Kidney (tissue), 14 donors: ENCODE data around the gene MAML3. TPM values are rescaled to one million over a fixed set of nuclear protein-coding genes. Genes with fewer than 3 reads are reported as not detected.

Source experiments
- DNase-seq, 5 donors: peaks; one replicate each; pipeline ENCODE4 v3.0.0-alpha.2; 2013 to 2020
- FAIRE-seq: peaks from 2 replicates; lab custom pipeline; 2012; peaks lifted over from hg19 to GRCh38; lab: Jason Lieb, UNC
- H3K27ac ChIP-seq, 2 donors: one replicate each; pipeline ENCODE4 v1.7.0; 2013; ENCODE audit warnings: low read depth in 2 of 2, low read length in 2 of 2, inconsistent platforms in 1 of 2
- H3K27me3 ChIP-seq: one replicate; pipeline ENCODE4 v1.7.1; 2013; ENCODE audit warnings: low read length, inconsistent platforms; ENCODE audit not compliant: control insufficient read depth, insufficient read depth
- H3K36me3 ChIP-seq, 3 donors: one replicate each; pipeline versions ENCODE4 v1.7.0 to v1.7.1; 2013; ENCODE audit warnings: low read length in 3 of 3, control low read depth in 1 of 3, inconsistent platforms in 1 of 3; ENCODE audit not compliant: insufficient read depth in 3 of 3, control insufficient read depth in 2 of 3
- H3K4me1 ChIP-seq, 3 donors: one replicate each; pipeline versions ENCODE4 v1.7.0 to v1.7.1; 2013; ENCODE audit warnings: low read length in 3 of 3, inconsistent platforms in 1 of 3, low read depth in 1 of 3; ENCODE audit not compliant: control insufficient read depth in 2 of 3, insufficient read depth in 2 of 3
- H3K4me3 ChIP-seq, 3 donors: one replicate each; pipeline versions ENCODE4 v1.7.0 to v1.8.1; 2013; ENCODE audit warnings: low read length in 3 of 3, control low read depth in 1 of 3, inconsistent platforms in 1 of 3
- H3K9ac ChIP-seq, 3 donors: one replicate each; pipeline versions ENCODE4 v1.7.0 to v1.7.1; 2013; ENCODE audit warnings: low read length in 3 of 3, control low read depth in 1 of 3, inconsistent platforms in 1 of 3
- H3K9me3 ChIP-seq, 3 donors: one replicate each; pipeline versions ENCODE4 v1.7.0 to v1.7.1; 2013; ENCODE audit warnings: low read length in 3 of 3, control low read depth in 1 of 3, inconsistent platforms in 1 of 3; ENCODE audit not compliant: control insufficient read depth in 2 of 3, insufficient read depth in 1 of 3
- intact Hi-C: fragments of 100-400 bp; cut with DNase I; formaldehyde crosslinking; loops from one replicate; pipeline ENCODE4 v1.11.1; 2022
- polyA plus RNA-seq: library from polyadenylated mRNA; stranded (reverse); fragments of 350-450 nt; fragmentation: Illumina TruSeq; extraction: RNeasy Lipid Tissue Mini Kit (QIAGEN cat#74804); gene quantifications from one replicate; pipeline ENCODE4 v1.2.3, GENCODE V29; 2014; ENCODE audit warnings: low read depth, low replicate concordance; ENCODE audit not compliant: insufficient read depth
- total RNA-seq: library from RNA; stranded (reverse); fragmentation: NEBNext Ultra II Directional; extraction: Animal tissue kit (Norgen Biotek cat#: 25700); gene quantifications from one replicate; pipeline ENCODE4 v1.2.1, GENCODE V29; 2021
- TF ChIP-seq, protein P1 (sequence below): IDR thresholded peaks from 3 replicates; pipeline ENCODE4 v1.5.1; 2012; ENCODE audit warnings: mild to moderate bottlenecking, moderate library complexity, borderline replicate concordance; ENCODE audit not compliant: insufficient read depth; ENCODE audit errors: extremely low read depth
- donor health status: control.
- donor health status: control.
- donor health status: control.
- donor health status: control.
- donor health status: control.
- donor health status: DM: yes; HTN: yes; CAD: no.
- donor health status: Normal renal cell carcinoma (clear cell type).

The MAML3 gene
- total and polyA plus RNA-seq, 2 donors from 2014 or later = 1.4 to 10.4 TPM

DNA sequence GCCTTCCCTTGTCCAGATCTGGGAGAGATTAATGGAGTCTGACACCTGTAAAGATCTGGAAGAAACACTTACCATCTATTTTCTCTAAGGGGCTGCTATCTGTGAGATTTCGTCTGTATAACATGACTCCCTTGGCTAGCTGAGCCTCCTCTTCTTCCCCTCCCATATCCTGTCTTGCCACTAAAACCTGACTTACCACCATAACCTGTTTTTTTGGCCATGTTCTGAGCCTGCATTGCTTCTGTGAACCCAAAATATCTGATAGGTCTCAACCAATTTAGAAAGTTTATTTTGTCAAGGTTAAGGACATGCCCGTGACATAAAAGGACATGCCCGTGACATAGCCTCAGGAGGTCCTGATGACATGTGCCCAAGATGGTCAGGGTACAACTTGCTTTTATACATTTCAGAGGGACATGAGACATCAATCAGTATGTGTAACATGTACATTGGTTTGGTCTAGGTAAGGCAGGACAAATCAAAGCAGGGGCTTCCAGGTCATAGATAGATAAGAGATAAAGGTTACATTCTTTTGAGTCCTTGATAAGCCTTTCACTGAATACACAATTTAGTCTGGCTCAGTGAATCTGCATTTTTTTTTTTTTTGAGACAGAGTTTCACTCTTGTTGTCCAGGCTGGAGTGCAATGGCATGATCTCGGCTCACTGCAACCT lies 476.9 kb downstream of the MAML3 start:
- intact Hi-C loops = no loop called here
- TF ChIP-seq, protein P1, sequence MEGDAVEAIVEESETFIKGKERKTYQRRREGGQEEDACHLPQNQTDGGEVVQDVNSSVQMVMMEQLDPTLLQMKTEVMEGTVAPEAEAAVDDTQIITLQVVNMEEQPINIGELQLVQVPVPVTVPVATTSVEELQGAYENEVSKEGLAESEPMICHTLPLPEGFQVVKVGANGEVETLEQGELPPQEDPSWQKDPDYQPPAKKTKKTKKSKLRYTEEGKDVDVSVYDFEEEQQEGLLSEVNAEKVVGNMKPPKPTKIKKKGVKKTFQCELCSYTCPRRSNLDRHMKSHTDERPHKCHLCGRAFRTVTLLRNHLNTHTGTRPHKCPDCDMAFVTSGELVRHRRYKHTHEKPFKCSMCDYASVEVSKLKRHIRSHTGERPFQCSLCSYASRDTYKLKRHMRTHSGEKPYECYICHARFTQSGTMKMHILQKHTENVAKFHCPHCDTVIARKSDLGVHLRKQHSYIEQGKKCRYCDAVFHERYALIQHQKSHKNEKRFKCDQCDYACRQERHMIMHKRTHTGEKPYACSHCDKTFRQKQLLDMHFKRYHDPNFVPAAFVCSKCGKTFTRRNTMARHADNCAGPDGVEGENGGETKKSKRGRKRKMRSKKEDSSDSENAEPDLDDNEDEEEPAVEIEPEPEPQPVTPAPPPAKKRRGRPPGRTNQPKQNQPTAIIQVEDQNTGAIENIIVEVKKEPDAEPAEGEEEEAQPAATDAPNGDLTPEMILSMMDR = no peak
- H3K9ac ChIP-seq = no peak overlapping the region
- H3K36me3 ChIP-seq = peaks cover 0 to 14% (median 6%) of the 10 kb centered on the region in 3 donors
- no peak overlapping the region for H3K4me3 ChIP-seq
- H3K27me3 ChIP-seq = no peaks in the 10 kb centered on the region
- DNase-seq = no peak
- no peaks in the 10 kb centered on the region for H3K9me3 ChIP-seq
- no peak for FAIRE-seq
- no peaks in the 10 kb centered on the region for H3K4me1 ChIP-seq
- no peak overlapping the region for H3K27ac ChIP-seq

DNA sequence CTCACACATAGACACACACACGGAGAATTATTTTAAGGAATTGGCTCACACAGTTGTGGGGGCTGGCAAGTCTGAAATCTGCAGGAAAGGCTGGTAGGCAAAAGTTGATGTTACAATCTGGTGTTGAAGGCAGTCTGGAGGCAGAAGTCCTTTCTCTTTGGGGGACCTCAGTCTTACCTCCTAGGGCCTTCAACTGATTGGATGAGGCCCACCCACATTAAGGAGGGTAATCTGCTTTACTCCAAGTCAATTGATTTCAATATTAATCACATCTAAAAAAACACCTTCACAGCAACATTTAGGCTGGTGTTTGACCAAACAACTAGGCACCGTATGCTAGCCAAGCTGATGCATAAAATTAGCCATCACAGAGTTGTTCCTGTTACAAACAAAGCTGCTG lies 477.6 kb downstream of the MAML3 start:
- no peak overlapping the region for H3K27ac ChIP-seq

DNA sequence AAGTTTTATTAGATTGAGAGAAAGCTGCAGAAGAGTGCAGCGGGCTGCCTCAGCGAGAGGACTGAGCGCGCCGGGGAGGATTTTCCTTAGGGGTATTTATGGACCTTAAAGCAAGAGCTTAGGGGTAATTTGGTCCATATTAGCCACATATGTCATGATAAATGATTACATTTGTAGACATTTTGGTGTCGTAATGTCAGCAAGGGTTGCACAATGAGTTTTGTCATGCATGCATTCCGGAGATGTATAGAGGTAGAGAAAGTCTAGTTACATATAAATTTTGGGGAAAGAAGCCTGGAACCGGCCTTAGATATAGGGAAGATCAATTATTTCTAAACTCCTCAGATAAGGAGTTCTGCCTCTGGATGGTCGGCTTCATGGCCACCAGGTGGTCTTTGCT lies 478.3 kb downstream of the MAML3 start:
- FAIRE-seq (no peak), DNase-seq (no peak)
- Histone ChIP-seq H3K9ac (no peak overlapping the region), H3K27me3 (no peaks in the 10 kb centered on the region), H3K4me3 (no peak overlapping the region), H3K36me3 (peaks cover 0 to 14% (median 5%) of the 10 kb centered on the region in 3 donors), H3K9me3 (no peaks in the 10 kb centered on the region), H3K27ac (no peak overlapping the region), H3K4me1 (peaks cover 0 to 4% (median 0%) of the 10 kb centered on the region in 3 donors)
- intact Hi-C loops = no loop called here
- TF ChIP-seq, protein P1 = no peak

More for the DNA sequence above, 477.6 kb downstream of the MAML3 start:
- Histone ChIP-seq H3K4me3 (no peak overlapping the region), H3K27me3 (no peaks in the 10 kb centered on the region), H3K9ac (no peak overlapping the region), H3K9me3 (no peaks in the 10 kb centered on the region), H3K4me1 (no peaks in the 10 kb centered on the region), H3K36me3 (peaks cover 0 to 14% (median 6%) of the 10 kb centered on the region in 3 donors)
- TF ChIP-seq, protein P1 = no peak
- FAIRE-seq (no peak), DNase-seq (no peak)
- intact Hi-C loops = no loop called here
